HepG2 (cell line): Measurements from ENCODE around the gene GLDN. TPM values are rescaled to one million over a fixed set of nuclear protein-coding genes. Genes with fewer than 3 reads are reported as not detected.

Experiments
- CAMTA2 ChIP-seq: sonication (generic); formaldehyde crosslinking; IDR thresholded peaks from 2 replicates; pipeline ENCODE4 v1.4.0; 2020; ENCODE audit warnings: mild to moderate bottlenecking, missing genetic modification reagents, borderline replicate concordance
- CCAR2 ChIP-seq: fragments of 200-400 bp; formaldehyde crosslinking; optimal IDR thresholded peaks from 2 replicates; pipeline ENCODE3; 2018; ENCODE audit warnings: low read depth, mild to moderate bottlenecking, low read length, moderate library complexity
- CREB3 ChIP-seq: sonication (generic); formaldehyde crosslinking; IDR thresholded peaks from 2 replicates; pipeline ENCODE4 v1.5.0; 2020; ENCODE audit warnings: missing genetic modification reagents
- FOXK1 ChIP-seq: sonication (generic); formaldehyde crosslinking; IDR thresholded peaks from 2 replicates; pipeline ENCODE4 v1.4.0; 2020; ENCODE audit warnings: low read depth, missing genetic modification reagents, borderline replicate concordance
- FOXO1 ChIP-seq: sonication (generic); formaldehyde crosslinking; IDR thresholded peaks from 2 replicates; pipeline ENCODE4 v1.4.0; 2020; ENCODE audit warnings: missing genetic modification reagents
- HCFC1 ChIP-seq: fragments of 150-350 bp; IDR thresholded peaks from 2 replicates; pipeline ENCODE4 v1.6.1; 2014; ENCODE audit warnings: low read depth, low read length
- KDM2A ChIP-seq: sonication (generic); formaldehyde crosslinking; IDR thresholded peaks from 2 replicates; pipeline ENCODE4 v1.4.0; 2020; ENCODE audit warnings: low read depth, missing genetic modification reagents, borderline replicate concordance
- LCORL ChIP-seq, 2 experiments: fragments of 450-650 bp in 1 of 2; sonication (generic) in 1 of 2; formaldehyde crosslinking in 1 of 2; IDR thresholded peaks; 2 replicates each; pipeline versions ENCODE4 v1.5.0 to v1.6.1; 2017 to 2020; ENCODE audit warnings: antibody characterized with exemption in 1 of 2, missing genetic modification reagents in 1 of 2
- MIER2 ChIP-seq: IDR thresholded peaks from 2 replicates; pipeline ENCODE4 v1.6.1; 2016; ENCODE audit warnings: missing biosample characterization, missing genetic modification reagents
- MTA1 ChIP-seq: sonication (generic); formaldehyde crosslinking; IDR thresholded peaks from 2 replicates; pipeline ENCODE4 v1.4.0; 2020; ENCODE audit warnings: missing genetic modification reagents, mild to moderate bottlenecking, borderline replicate concordance
- MTF2 ChIP-seq: sonication (generic); formaldehyde crosslinking; IDR thresholded peaks from 2 replicates; pipeline ENCODE4 v1.5.0; 2020; ENCODE audit warnings: missing genetic modification reagents, borderline replicate concordance
- NCOR1 ChIP-seq: fragments of 200-600 bp; sonication (generic); IDR thresholded peaks from 2 replicates; pipeline ENCODE4 v1.7.0; 2017; ENCODE audit warnings: antibody characterized with exemption, low read length, borderline replicate concordance
- RBAK ChIP-seq: sonication (generic); formaldehyde crosslinking; IDR thresholded peaks from 2 replicates; pipeline ENCODE4 v1.5.1; 2020; ENCODE audit warnings: mild to moderate bottlenecking, missing genetic modification reagents
- SSRP1 ChIP-seq: IDR thresholded peaks from 2 replicates; pipeline ENCODE4 v1.6.1; 2016; ENCODE audit warnings: control low read depth
- TEF ChIP-seq: sonication (generic); formaldehyde crosslinking; IDR thresholded peaks from 2 replicates; pipeline ENCODE4 v1.5.0; 2020; ENCODE audit warnings: missing genetic modification reagents
- THRA ChIP-seq: sonication (generic); formaldehyde crosslinking; IDR thresholded peaks from 2 replicates; pipeline ENCODE4 v1.4.0; 2020; ENCODE audit warnings: missing genetic modification reagents, borderline replicate concordance
- TMF1 ChIP-seq: sonication (generic); formaldehyde crosslinking; IDR thresholded peaks from 2 replicates; pipeline ENCODE4 v1.8.1; 2022; ENCODE audit warnings: low read depth, missing genetic modification reagents
- TP53 ChIP-seq: sonication (generic); formaldehyde crosslinking; conservative IDR thresholded peaks from 2 replicates; pipeline ENCODE4 v1.4.0; 2020; ENCODE audit warnings: missing genetic modification reagents
- ZBTB14 ChIP-seq: sonication (generic); formaldehyde crosslinking; IDR thresholded peaks from 2 replicates; pipeline ENCODE4 v1.4.0; 2020; ENCODE audit warnings: missing genetic modification reagents
- ZBTB7A ChIP-seq: sonication (generic); formaldehyde crosslinking; IDR thresholded peaks from 2 replicates; pipeline ENCODE4 v1.8.0; 2022; ENCODE audit warnings: mild to moderate bottlenecking, missing genetic modification reagents
- ZMYM4 ChIP-seq: sonication (generic); formaldehyde crosslinking; IDR thresholded peaks from 2 replicates; pipeline ENCODE4 v1.8.1; 2023; ENCODE audit warnings: mild to moderate bottlenecking, missing genetic modification reagents
- ZNF274 ChIP-seq: sonication (generic); formaldehyde crosslinking; IDR thresholded peaks from 2 replicates; pipeline ENCODE4 v1.5.1; 2020; ENCODE audit warnings: mild to moderate bottlenecking, missing genetic modification reagents
- ZNF414 ChIP-seq: sonication (generic); formaldehyde crosslinking; IDR thresholded peaks from 2 replicates; pipeline ENCODE4 v1.5.0; 2020; ENCODE audit warnings: missing genetic modification reagents
- ZNF678 ChIP-seq: sonication (generic); formaldehyde crosslinking; IDR thresholded peaks from 2 replicates; pipeline ENCODE4 v1.4.0; 2020; ENCODE audit warnings: mild to moderate bottlenecking, missing genetic modification reagents
- ZSCAN21 ChIP-seq: sonication (generic); formaldehyde crosslinking; IDR thresholded peaks from 2 replicates; pipeline ENCODE4 v1.8.0; 2022; ENCODE audit warnings: mild to moderate bottlenecking, missing genetic modification reagents, moderate library complexity, borderline replicate concordance
- polyA plus RNA-seq, 8 experiments: library from polyadenylated mRNA; depleted of rRNA in 3 of 8; stranded (reverse) in 7 of 8; unstranded in 1 of 8; fragments of >200 nt; fragmentation: Illumina TruSeq in 4 of 8; extraction: Trizol in 4 of 8; gene quantifications; 2 replicates each; pipeline versions ENCODE4 v1.2.1 to v1.2.3, GENCODE V29; 2011 to 2016; ENCODE audit warnings: low read depth in 4 of 8, missing spikeins in 1 of 8, mixed read lengths in 1 of 8; ENCODE audit not compliant: insufficient read depth in 1 of 8
- total RNA-seq, 5 experiments: library from RNA; depleted of rRNA; stranded (reverse); fragments of >200 nt; fragmentation: Illumina TruSeq; extraction: Trizol; gene quantifications; 2 replicates each; pipeline ENCODE4 v1.2.3, GENCODE V29; 2016; ENCODE audit warnings: low read depth in 1 of 5

Gene GLDN
- total and polyA plus RNA-seq, 2 of the 13 experiments (the other 11 are each of a cell fraction or from before 2014, with no cell fraction given): 0.86 to 1.0 TPM

- no peak for TF ChIP-seq LCORL (IDR thresholded peaks at IDR 0.05)
- TF ChIP-seq LCORL (CRISPR knock-in tag; IDR thresholded peaks at IDR 0.05): peak; percentile 69; the same call in 1 of the 2 replicates
- no peak for TF ChIP-seq CREB3 (CRISPR knock-in tag)
- TF ChIP-seq ZNF678: no peak
- TF ChIP-seq ZNF274: peak; percentile 49; the same call in 1 of the 2 replicates
- TF ChIP-seq HCFC1: no peak
- TF ChIP-seq TMF1 (CRISPR knock-in tag): no peak
- peak; percentile 67 for TF ChIP-seq ZMYM4 (CRISPR knock-in tag)
- TF ChIP-seq MTA1 (CRISPR knock-in tag): peak; percentile 45; the same call in 1 of the 2 replicates
- no peak for TF ChIP-seq FOXK1 (CRISPR knock-in tag)
- TF ChIP-seq KDM2A (CRISPR knock-in tag): 0 out of 2 replicates have a peak, but pooled peaks have one; percentile 29
- TF ChIP-seq FOXO1 (CRISPR knock-in tag): peak; percentile 62; the same call in 1 of the 2 replicates
- TF ChIP-seq CAMTA2 (CRISPR knock-in tag): no peak
- TF ChIP-seq THRA (CRISPR knock-in tag): peak; percentile 43; the same call in 1 of the 2 replicates
- TF ChIP-seq MTF2 (CRISPR knock-in tag): no peak
- no peak; the same call in 1 of the 2 replicates for TF ChIP-seq ZBTB7A (CRISPR knock-in tag)
- no peak for TF ChIP-seq TP53 (CRISPR knock-in tag)
- TF ChIP-seq ZBTB14 (CRISPR knock-in tag): no peak
- no peak for TF ChIP-seq RBAK (CRISPR knock-in tag)
- no peak; the same call in 1 of the 2 replicates for TF ChIP-seq NCOR1
- no peak for TF ChIP-seq MIER2 (CRISPR knock-in tag)
- TF ChIP-seq SSRP1 (CRISPR knock-in tag): peak; percentile 58; the same call in 1 of the 2 replicates
- TF ChIP-seq CCAR2: no peak
- TF ChIP-seq ZNF414 (CRISPR knock-in tag): no peak
- TF ChIP-seq TEF (CRISPR knock-in tag): no peak
- TF ChIP-seq ZSCAN21 (CRISPR knock-in tag): no peak
Observed at GRCh38 chr15:51314391-51315337, 26.8 kb upstream of the GLDN start (continued).
